GM19351 (cell line): Measurements from ENCODE around the gene PPP2R3B.
"Not testable (repeated sequence)": the region's sequence is repeated elsewhere in the genome, so short reads cannot be mapped to it uniquely, and the experiment has no call there.

Experiments
- ATAC-seq: cut with Tn5 transposase; IDR thresholded peaks from one replicate; pipeline ENCODE4 v1.9.1; 2021; ENCODE audit warnings: mild to moderate bottlenecking, moderate library complexity; ENCODE audit not compliant: unreplicated experiment

The PPP2R3B gene

GRCh38 chrX:356385-357034 is 30.2 kb downstream of the PPP2R3B start:
- no peak for ATAC-seq

DNA sequence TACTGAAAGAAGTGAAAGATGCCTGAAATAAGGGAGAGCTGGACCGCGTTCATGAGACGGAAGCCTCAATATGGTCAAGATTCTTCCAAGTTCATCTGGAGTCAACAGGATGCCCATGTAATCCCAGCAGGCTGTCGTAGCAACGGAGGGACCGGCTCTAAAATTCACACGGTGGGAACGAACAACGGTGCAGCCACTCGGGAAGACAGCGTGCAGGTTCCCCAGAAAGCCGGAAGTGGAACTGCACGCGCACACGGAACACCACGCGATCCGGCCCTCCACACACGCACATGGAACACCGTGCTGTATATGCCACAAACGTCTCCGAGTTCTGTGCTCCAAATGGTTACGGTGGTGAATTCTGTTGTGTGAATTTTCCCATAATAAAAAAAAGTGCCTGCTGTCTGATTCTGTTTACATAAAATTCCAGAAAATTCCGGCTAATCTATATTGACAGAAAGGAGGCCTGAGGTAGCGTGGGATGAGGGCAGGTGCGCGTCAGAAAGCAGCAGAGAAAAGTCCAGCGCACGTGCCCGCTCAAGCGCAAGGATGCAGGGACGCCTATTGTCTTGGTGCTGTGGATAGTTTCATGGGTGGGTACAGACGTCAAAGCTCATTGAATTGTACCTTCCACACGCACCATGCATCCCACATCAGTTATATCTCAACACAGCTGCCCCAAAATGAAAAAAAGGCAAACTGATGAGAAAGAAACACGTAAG is 31.2 kb downstream of the PPP2R3B start:
- no peak for ATAC-seq

DNA sequence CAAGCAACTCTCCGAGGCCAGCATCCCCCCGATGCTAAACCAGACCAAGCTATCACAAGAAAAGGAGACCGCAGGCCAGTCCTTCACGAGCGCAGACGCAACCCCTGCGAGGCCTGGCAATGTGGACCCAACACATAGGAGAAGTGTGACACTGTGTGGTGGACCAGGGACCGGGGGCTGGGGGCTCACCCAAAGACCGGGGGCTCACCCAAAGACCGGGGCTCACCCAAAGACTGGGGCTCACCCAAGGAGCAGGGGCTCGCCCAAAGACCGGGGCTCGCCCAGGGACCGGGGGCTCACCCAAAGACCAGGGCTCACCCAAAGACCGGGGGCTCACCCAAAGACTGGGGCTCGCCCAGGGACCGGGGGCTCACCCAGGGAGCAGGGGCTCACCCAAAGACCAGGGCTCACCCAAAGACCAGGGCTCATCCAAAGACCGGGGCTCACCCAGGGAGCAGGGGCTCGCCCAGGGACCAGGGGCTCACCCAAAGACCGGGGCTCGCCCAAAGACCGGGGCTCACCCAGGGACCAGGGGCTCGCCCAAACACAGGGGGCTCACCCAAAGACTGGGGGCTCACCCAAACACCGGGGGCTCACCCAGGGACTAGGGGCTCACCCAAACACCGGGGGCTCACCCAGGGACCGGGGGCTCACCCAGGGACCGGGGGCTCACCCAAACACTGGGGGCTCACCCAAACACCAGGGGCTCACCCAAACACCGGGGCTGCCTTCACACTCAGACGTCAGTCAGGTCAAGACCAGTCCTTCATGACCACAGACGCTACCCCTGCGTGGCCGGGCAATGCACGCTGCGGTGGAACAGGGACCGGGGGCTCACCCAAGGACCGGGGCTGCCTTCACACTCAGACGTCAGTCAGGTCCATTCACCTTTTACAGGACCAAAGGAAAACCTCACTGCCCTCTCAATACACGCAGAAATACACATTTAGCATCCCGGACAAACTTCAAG is 32.9 kb downstream of the PPP2R3B start:
- ATAC-seq = no peak

DNA sequence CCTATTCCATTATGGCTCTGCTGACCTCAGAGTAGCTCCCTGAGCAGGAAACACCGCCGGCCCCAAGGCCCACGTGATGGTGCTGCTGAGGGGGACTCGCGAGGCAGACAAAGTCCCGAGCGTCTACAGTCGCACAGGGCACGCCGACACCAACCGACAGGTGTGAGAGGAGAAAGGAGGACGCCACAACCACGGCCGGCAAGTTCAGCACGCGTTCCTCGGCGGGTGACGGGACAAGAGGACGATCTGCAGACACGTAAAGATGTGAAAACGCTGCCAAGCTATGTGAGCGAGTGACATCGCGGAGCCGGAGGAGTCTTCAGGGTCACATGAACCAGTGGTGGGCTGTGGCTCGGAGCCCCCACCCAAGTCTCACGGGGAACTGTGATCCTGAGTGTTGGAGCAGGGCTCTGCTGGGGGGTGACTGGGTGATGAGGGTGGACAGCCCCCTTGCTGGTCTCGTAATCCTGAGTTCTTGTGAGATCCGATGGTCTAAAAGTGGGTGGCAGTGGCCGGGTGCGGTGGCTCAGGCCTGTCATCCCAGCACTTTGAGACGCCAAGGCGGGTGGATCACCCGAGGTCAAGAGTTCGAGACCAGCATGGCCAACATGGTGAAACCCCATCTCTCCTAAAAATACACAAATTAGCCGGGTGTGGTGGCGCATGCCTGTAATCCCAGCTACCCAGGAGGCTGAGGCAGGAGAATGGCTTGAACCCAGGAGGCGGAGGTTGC is 34.0 kb downstream of the PPP2R3B start:
- ATAC-seq = no peak

DNA sequence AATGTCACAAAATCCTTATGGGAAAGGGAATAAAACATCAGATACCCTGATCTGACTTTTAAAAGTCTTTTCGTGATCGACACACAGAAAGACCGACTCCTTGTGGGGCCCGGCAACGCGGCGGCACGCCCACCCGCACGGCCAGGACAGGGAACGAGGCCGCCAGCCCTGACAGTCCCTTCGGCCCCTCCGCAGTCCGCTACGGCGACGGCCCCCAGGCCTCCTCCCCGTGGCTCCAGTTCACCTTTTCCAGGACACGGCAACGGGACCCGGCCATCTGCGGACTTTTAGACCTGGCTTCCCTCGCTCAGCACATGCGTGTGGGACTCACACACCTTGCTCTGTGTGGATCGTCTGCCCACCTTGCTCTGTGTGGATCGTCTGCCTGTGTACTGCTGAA is 34.5 kb downstream of the PPP2R3B start:
- ATAC-seq = no peak

GRCh38 chrX:351736-352135 is 35.0 kb downstream of the PPP2R3B start:
- no peak for ATAC-seq

DNA sequence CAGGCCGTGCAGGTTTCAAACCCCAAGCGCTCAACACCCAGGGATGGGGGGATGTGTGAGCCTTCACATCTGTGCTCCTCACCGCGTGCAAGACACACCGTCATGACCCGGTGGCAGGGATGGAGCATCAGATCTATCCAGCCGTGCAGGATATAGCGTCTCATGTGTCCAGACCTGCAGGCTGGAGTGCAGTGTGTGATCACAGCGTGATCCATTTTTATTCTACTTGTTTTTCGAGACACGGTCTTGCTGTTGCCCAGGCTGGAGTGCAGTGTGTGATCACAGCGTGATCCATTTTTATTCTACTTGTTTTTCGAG is 35.4 kb downstream of the PPP2R3B start:
- not testable (repeated sequence) for ATAC-seq

- ATAC-seq = no peak
Measured at GRCh38 chrX:350534-351323, 36.0 kb downstream of the PPP2R3B start.

DNA sequence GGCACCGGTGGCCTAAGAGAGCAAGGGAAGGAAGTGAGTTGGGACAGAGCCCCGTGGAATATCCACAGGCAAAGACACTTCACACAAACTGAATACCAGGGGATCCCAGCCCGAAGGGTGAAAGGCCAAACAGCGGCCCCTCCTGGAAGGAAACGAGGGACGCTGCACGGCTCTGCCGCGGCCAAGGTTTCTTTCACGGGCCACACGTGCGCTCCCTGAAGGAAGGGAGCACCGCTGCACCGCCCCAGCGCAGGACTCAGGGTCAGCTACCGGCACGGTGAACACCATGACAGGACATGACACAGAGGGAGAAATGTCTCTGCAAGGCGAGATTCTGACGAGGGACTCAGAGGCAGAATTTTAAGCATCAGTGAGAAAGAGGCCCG is 36.6 kb downstream of the PPP2R3B start:
- ATAC-seq = no peak

GRCh38 chrX:349702-350101 is 37.0 kb downstream of the PPP2R3B start:
- no peak for ATAC-seq

DNA sequence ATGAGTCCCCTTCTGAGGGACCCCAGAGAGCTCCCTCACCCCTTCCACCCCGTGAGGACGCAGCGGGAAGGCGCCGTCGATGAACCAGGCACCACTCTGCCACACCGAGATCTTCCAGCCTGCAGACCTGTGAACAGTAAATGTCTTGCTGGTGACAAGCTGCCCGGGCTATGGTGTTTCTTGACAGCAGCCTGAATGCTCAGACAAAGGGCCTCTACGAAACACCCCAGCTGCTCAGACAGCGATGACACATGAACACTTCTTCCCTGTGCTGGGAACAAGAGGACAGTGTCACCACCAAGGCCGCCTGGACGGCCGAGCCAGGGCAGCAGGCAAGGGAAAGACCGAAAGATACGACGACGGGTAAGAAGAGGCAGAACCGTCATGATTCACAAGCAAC is 37.5 kb downstream of the PPP2R3B start:
- no peak for ATAC-seq

- no peak for ATAC-seq
Measured at GRCh38 chrX:348461-349117, 38.1 kb downstream of the PPP2R3B start.

- no peak for ATAC-seq
Measured at GRCh38 chrX:347351-348117, 39.2 kb downstream of the PPP2R3B start.

DNA sequence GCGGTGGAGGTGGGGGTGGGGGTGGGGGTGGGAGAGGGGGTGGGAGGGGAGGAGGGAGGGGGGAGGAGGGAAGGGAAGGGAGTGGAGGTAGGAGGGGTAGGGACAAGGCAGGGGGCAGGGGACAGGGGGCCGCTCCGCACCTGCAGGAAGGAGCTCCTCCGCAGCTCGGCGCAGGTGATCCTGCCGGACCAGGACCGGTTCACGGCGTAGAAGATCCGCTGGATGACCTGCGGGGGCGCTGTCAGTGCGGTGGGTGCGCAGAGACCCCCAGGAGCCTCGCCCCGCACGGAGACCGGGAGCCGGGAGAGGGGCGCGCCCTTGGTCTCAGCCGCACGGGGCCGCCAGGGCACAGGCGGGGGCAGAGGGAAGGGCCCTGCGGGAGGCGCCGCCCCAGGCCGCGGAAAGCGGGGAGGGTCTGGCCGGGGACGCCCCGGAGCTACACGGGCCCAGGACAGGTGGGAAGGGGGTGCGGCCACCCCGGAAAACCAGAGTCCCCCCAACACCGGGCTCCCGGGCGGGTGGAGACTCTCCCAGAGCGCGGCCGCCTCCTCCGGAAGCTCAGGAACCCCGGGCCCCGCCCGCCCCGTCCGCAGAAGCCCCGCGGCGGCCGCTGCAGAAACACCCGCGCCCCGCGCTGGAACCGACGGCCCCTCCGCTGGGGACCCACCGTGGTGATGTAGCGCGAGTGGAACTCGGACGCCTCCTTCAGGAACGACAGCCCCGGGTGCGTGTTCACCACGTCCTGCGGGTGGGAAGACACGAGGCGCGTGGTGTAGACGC is 40.5 kb downstream of the PPP2R3B start:
- no peak for ATAC-seq

- no peak for ATAC-seq
Measured at GRCh38 chrX:345020-345925, 41.4 kb downstream of the PPP2R3B start.

- no peak for ATAC-seq
Measured at GRCh38 chrX:344371-344901, 42.3 kb downstream of the PPP2R3B start.

DNA sequence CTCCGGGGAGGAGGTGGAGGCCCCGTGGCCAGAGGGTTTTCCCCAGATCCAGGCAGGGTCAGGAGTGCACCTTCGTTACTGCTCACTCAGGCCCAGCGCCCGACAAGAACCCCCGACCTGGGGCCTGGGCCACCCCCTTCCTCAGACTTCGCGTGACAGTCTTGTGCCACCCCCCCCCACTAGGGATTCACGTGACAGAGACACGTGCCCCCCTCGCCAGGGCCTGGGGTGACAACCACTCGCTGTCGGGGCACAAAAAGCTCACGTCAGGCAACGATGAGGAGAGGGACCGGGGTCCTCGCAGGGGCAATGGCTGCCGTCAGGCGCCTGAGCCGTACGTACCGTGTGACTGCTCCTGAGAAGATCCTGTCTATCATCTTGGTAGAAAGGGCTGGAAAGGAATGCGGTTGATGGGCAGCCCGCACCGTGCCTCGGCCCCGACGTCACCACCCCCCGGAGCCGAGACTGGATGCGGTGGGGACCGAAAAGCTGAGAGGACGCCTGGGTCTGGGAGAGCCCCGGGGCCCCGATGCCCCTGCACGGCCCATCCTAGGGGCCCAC is 45.1 kb downstream of the PPP2R3B start:
- no peak for ATAC-seq
